SK-N-SH treated with all-trans-retinoic acid at 6 μM for 48 hours (cell line): Measurements from ENCODE around the gene ADAMTSL3.

Source experiments
- ATAC-seq: fragments of 200-7000 bp; cut with Tn5 transposase; 3 replicates; pipeline ENCODE4 v1.9.1; 2020; ENCODE audit warnings: mild to moderate bottlenecking, moderate library complexity
- ARNTL ChIP-seq: fragments of 450-650 bp; formaldehyde crosslinking; IDR thresholded peaks from 2 replicates; pipeline ENCODE4 v1.5.0; 2020; ENCODE audit warnings: low read depth, mild to moderate bottlenecking, moderate library complexity, borderline replicate concordance
- CSDC2 ChIP-seq: fragments of 250-450 bp; sonication (Bioruptor Pico); IDR thresholded peaks from 2 replicates; pipeline ENCODE4 v1.5.0; 2020; ENCODE audit warnings: mild to moderate bottlenecking, moderate library complexity
- ESRRG ChIP-seq: fragments of 250-450 bp; sonication (Bioruptor Pico); IDR thresholded peaks from 2 replicates; pipeline ENCODE4 v1.6.1; 2021; ENCODE audit warnings: mild to moderate bottlenecking
- GLIS3 ChIP-seq: fragments of 250-450 bp; sonication (Bioruptor Pico); IDR thresholded peaks from 2 replicates; pipeline ENCODE4 v1.5.0; 2020; ENCODE audit warnings: mild to moderate bottlenecking, moderate library complexity
- ISL1 ChIP-seq: fragments of 250-450 bp; sonication (Bioruptor Pico); IDR thresholded peaks from 2 replicates; pipeline ENCODE4 v2.1.2; 2022; ENCODE audit warnings: mild to moderate bottlenecking, moderate library complexity
- OSR1 ChIP-seq: fragments of 250-450 bp; sonication (Bioruptor Pico); IDR thresholded peaks from 2 replicates; pipeline ENCODE4 v1.8.0; 2022; ENCODE audit warnings: moderate library complexity, mild to moderate bottlenecking, inconsistent platforms
- PPARA ChIP-seq: fragments of 250-450 bp; sonication (Bioruptor Pico); IDR thresholded peaks from 2 replicates; pipeline ENCODE4 v1.5.0; 2020; ENCODE audit warnings: mild to moderate bottlenecking, borderline replicate concordance
- RARB ChIP-seq: fragments of 250-450 bp; sonication (Bioruptor Pico); IDR thresholded peaks from 2 replicates; pipeline ENCODE4 v1.8.0; 2021; ENCODE audit warnings: mild to moderate bottlenecking, moderate library complexity
- SNAI2 ChIP-seq: fragments of 250-450 bp; sonication (Bioruptor Pico); IDR thresholded peaks from 2 replicates; pipeline ENCODE4 v1.5.0; 2020; ENCODE audit warnings: mild to moderate bottlenecking, moderate library complexity
- TCF4 ChIP-seq: fragments of 250-450 bp; sonication (Bioruptor Pico); IDR thresholded peaks from 2 replicates; pipeline ENCODE4 v1.8.0; 2021; ENCODE audit warnings: mild to moderate bottlenecking, moderate library complexity, borderline replicate concordance
- TOX ChIP-seq: fragments of 250-450 bp; sonication (Bioruptor Pico); IDR thresholded peaks from 2 replicates; pipeline ENCODE4 v1.8.0; 2021; ENCODE audit warnings: mild to moderate bottlenecking, moderate library complexity, borderline replicate concordance
- ZC3H10 ChIP-seq: fragments of 250-450 bp; sonication (Bioruptor Pico); IDR thresholded peaks from 2 replicates; pipeline ENCODE4 v1.5.1; 2021; ENCODE audit warnings: mild to moderate bottlenecking, moderate library complexity
- ZFP3 ChIP-seq: fragments of 250-450 bp; sonication (Bioruptor Pico); IDR thresholded peaks from 2 replicates; pipeline ENCODE4 v1.5.0; 2020; ENCODE audit warnings: mild to moderate bottlenecking, moderate library complexity
- ZFP30 ChIP-seq: fragments of 450-650 bp; formaldehyde crosslinking; IDR thresholded peaks from 2 replicates; pipeline ENCODE4 v1.5.0; 2022; ENCODE audit warnings: mild to moderate bottlenecking, moderate library complexity
- ZNF565 ChIP-seq: fragments of 450-650 bp; formaldehyde crosslinking; conservative IDR thresholded peaks from 2 replicates; pipeline ENCODE4 v1.5.0; 2020; ENCODE audit warnings: low read depth, mild to moderate bottlenecking, moderate library complexity
- ZNF70 ChIP-seq: fragments of 450-650 bp; formaldehyde crosslinking; IDR thresholded peaks from 2 replicates; pipeline ENCODE4 v1.5.0; 2020; ENCODE audit warnings: mild to moderate bottlenecking, moderate library complexity
- ZNF8 ChIP-seq: fragments of 450-650 bp; formaldehyde crosslinking; IDR thresholded peaks from 2 replicates; pipeline ENCODE4 v1.5.0; 2020; ENCODE audit warnings: mild to moderate bottlenecking, moderate library complexity
- TF ChIP-seq, protein P1 (sequence below): fragments of 250-450 bp; sonication (Bioruptor Pico); IDR thresholded peaks from 2 replicates; pipeline ENCODE4 v1.5.1; 2021; ENCODE audit warnings: mild to moderate bottlenecking, moderate library complexity
- TF ChIP-seq, protein P2 (sequence below): fragments of 250-450 bp; sonication (Bioruptor Pico); IDR thresholded peaks from 2 replicates; pipeline ENCODE4 v1.8.0; 2020; ENCODE audit warnings: mild to moderate bottlenecking, moderate library complexity, borderline replicate concordance
- TF ChIP-seq, protein P3 (sequence below): fragments of 250-450 bp; sonication (Bioruptor Pico); IDR thresholded peaks from 2 replicates; pipeline ENCODE4 v1.5.1; 2020; ENCODE audit warnings: low read depth, mild to moderate bottlenecking, moderate library complexity
- TF ChIP-seq, protein P4 (sequence below): fragments of 250-450 bp; sonication (Bioruptor Pico); IDR thresholded peaks from 2 replicates; pipeline ENCODE4 v1.5.0; 2020; ENCODE audit warnings: mild to moderate bottlenecking, moderate library complexity
- TF ChIP-seq, protein P5 (sequence below): fragments of 250-450 bp; sonication (Bioruptor Pico); IDR thresholded peaks from 2 replicates; pipeline ENCODE4 v1.8.0; 2021; ENCODE audit warnings: low read depth, mild to moderate bottlenecking, moderate library complexity, borderline replicate concordance

The ADAMTSL3 gene

DNA sequence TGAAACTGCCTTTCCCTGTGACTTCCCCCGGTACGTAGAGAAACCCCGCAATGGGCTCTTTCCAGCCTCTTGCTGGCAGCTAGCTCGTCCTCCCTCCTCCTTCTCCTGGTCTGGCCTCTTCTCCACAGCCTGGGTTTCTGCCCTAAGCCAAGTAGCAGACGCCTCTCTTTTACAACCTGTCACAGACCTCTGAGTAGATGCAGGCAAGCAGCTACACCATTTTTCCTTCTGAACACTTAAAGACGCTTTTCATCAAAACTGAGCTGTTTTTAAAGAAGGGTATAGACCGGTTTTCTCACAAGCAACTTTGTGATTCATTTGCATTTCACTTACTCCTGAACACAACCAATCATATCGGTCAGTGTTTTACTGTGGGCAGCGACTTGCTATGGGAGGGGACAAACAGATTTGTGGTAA lies 32.0 kb downstream of the ADAMTSL3 start (continued):
- TF ChIP-seq, protein P1, sequence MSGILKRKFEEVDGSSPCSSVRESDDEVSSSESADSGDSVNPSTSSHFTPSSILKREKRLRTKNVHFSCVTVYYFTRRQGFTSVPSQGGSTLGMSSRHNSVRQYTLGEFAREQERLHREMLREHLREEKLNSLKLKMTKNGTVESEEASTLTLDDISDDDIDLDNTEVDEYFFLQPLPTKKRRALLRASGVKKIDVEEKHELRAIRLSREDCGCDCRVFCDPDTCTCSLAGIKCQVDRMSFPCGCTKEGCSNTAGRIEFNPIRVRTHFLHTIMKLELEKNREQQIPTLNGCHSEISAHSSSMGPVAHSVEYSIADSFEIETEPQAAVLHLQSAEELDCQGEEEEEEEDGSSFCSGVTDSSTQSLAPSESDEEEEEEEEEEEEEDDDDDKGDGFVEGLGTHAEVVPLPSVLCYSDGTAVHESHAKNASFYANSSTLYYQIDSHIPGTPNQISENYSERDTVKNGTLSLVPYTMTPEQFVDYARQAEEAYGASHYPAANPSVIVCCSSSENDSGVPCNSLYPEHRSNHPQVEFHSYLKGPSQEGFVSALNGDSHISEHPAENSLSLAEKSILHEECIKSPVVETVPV (CRISPR knock-in tag) = no peak
- no peak for TF ChIP-seq PPARA
- TF ChIP-seq ARNTL = no peak
- TF ChIP-seq SNAI2 (CRISPR knock-in tag) = no peak
- TF ChIP-seq ESRRG (CRISPR knock-in tag) = no peak
- TF ChIP-seq ISL1 (CRISPR knock-in tag) = no peak
- no peak for TF ChIP-seq GLIS3
- no peak for TF ChIP-seq ZFP3 (CRISPR knock-in tag)
- no peak for TF ChIP-seq TOX (CRISPR knock-in tag)
- TF ChIP-seq, all 23 proteins: peak for 0

DNA sequence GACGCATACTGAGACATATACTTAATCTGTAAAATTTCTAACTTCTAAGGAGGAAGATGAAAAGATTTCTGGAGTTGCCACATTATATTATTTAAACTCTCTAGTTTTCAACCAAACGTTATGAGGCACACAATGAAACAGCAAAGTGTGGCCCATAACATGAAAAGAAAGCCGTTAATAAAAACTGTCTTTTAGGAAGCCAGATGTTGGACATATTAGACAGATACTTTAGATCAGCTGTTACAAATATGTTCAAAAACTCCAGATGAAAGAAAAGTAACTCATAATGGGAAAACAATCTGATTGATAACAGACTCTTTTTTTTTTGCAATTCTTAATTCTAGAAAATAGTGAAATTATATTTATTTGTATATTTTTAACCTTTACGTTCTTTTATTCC lies 34.3 kb downstream of the ADAMTSL3 start:
- no peak for TF ChIP-seq ISL1 (CRISPR knock-in tag)
- TF ChIP-seq CSDC2 (CRISPR knock-in tag) = no peak
- TF ChIP-seq ARNTL = no peak
- no peak for TF ChIP-seq ZFP3 (CRISPR knock-in tag)
- no peak for TF ChIP-seq TCF4 (CRISPR knock-in tag)
- TF ChIP-seq, protein P2, sequence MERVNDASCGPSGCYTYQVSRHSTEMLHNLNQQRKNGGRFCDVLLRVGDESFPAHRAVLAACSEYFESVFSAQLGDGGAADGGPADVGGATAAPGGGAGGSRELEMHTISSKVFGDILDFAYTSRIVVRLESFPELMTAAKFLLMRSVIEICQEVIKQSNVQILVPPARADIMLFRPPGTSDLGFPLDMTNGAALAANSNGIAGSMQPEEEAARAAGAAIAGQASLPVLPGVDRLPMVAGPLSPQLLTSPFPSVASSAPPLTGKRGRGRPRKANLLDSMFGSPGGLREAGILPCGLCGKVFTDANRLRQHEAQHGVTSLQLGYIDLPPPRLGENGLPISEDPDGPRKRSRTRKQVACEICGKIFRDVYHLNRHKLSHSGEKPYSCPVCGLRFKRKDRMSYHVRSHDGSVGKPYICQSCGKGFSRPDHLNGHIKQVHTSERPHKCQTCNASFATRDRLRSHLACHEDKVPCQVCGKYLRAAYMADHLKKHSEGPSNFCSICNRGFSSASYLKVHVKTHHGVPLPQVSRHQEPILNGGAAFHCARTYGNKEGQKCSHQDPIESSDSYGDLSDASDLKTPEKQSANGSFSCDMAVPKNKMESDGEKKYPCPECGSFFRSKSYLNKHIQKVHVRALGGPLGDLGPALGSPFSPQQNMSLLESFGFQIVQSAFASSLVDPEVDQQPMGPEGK (CRISPR knock-in tag) = no peak
- TF ChIP-seq, protein P3, sequence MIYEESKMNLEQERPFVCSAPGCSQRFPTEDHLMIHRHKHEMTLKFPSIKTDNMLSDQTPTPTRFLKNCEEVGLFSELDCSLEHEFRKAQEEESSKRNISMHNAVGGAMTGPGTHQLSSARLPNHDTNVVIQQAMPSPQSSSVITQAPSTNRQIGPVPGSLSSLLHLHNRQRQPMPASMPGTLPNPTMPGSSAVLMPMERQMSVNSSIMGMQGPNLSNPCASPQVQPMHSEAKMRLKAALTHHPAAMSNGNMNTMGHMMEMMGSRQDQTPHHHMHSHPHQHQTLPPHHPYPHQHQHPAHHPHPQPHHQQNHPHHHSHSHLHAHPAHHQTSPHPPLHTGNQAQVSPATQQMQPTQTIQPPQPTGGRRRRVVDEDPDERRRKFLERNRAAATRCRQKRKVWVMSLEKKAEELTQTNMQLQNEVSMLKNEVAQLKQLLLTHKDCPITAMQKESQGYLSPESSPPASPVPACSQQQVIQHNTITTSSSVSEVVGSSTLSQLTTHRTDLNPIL = no peak
- no peak for TF ChIP-seq ZC3H10
- TF ChIP-seq, protein P4, sequence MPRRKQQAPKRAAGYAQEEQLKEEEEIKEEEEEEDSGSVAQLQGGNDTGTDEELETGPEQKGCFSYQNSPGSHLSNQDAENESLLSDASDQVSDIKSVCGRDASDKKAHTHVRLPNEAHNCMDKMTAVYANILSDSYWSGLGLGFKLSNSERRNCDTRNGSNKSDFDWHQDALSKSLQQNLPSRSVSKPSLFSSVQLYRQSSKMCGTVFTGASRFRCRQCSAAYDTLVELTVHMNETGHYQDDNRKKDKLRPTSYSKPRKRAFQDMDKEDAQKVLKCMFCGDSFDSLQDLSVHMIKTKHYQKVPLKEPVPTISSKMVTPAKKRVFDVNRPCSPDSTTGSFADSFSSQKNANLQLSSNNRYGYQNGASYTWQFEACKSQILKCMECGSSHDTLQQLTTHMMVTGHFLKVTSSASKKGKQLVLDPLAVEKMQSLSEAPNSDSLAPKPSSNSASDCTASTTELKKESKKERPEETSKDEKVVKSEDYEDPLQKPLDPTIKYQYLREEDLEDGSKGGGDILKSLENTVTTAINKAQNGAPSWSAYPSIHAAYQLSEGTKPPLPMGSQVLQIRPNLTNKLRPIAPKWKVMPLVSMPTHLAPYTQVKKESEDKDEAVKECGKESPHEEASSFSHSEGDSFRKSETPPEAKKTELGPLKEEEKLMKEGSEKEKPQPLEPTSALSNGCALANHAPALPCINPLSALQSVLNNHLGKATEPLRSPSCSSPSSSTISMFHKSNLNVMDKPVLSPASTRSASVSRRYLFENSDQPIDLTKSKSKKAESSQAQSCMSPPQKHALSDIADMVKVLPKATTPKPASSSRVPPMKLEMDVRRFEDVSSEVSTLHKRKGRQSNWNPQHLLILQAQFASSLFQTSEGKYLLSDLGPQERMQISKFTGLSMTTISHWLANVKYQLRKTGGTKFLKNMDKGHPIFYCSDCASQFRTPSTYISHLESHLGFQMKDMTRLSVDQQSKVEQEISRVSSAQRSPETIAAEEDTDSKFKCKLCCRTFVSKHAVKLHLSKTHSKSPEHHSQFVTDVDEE (CRISPR knock-in tag) = no peak
- no peak for TF ChIP-seq ZNF565 (CRISPR knock-in tag)
- no peak for TF ChIP-seq ESRRG (CRISPR knock-in tag)
- no peak for TF ChIP-seq GLIS3
- TF ChIP-seq RARB (CRISPR knock-in tag) = no peak
- no peak for TF ChIP-seq OSR1 (CRISPR knock-in tag)
- no peak for TF ChIP-seq ZNF70 (CRISPR knock-in tag)
- TF ChIP-seq ZFP30 (CRISPR knock-in tag) = no peak
- no peak for TF ChIP-seq PPARA
- TF ChIP-seq ZNF8 = no peak
- ATAC-seq = no peak

DNA sequence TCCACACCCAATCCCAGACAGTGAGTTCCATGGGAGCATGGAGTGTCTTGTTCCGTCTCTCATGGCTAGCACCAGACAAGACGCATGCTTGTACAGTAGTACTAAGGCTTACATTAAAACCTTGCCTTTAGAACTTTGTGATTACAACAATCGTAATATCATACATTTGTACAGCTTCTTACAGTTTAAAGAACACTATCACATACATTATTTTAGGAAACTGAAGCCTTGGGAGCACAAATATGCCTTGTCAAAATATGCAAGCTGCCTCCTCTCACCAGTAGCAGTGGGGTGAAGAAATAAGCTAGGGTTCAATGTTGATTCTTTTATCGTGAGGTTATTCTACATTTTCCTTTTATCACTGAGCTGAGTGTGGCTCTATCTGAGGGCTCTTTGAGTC lies 36.8 kb downstream of the ADAMTSL3 start:
- TF ChIP-seq ZC3H10 (no peak), ARNTL (no peak), CSDC2 (CRISPR knock-in tag) (no peak), TCF4 (CRISPR knock-in tag) (no peak), ZFP3 (CRISPR knock-in tag) (no peak), OSR1 (CRISPR knock-in tag) (no peak), ZNF70 (CRISPR knock-in tag) (no peak), ZNF565 (CRISPR knock-in tag) (no peak), ZFP30 (CRISPR knock-in tag) (no peak), ESRRG (CRISPR knock-in tag) (no peak)
- TF ChIP-seq, protein P4 (CRISPR knock-in tag) = no peak
- TF ChIP-seq, protein P3 = no peak
- TF ChIP-seq, protein P5, sequence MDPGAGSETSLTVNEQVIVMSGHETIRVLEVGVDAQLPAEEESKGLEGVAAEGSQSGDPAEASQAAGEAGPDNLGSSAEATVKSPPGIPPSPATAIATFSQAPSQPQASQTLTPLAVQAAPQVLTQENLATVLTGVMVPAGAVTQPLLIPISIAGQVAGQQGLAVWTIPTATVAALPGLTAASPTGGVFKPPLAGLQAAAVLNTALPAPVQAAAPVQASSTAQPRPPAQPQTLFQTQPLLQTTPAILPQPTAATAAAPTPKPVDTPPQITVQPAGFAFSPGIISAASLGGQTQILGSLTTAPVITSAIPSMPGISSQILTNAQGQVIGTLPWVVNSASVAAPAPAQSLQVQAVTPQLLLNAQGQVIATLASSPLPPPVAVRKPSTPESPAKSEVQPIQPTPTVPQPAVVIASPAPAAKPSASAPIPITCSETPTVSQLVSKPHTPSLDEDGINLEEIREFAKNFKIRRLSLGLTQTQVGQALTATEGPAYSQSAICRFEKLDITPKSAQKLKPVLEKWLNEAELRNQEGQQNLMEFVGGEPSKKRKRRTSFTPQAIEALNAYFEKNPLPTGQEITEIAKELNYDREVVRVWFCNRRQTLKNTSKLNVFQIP = no peak
- no peak for ATAC-seq
